HG03159 (cell line): Measurements from ENCODE around the gene ISCU.

Source experiments
- ATAC-seq: cut with Tn5 transposase; IDR thresholded peaks from one replicate; pipeline ENCODE4 v1.9.1; 2021; ENCODE audit warnings: mild to moderate bottlenecking, moderate library complexity; ENCODE audit not compliant: unreplicated experiment

Gene ISCU

DNA sequence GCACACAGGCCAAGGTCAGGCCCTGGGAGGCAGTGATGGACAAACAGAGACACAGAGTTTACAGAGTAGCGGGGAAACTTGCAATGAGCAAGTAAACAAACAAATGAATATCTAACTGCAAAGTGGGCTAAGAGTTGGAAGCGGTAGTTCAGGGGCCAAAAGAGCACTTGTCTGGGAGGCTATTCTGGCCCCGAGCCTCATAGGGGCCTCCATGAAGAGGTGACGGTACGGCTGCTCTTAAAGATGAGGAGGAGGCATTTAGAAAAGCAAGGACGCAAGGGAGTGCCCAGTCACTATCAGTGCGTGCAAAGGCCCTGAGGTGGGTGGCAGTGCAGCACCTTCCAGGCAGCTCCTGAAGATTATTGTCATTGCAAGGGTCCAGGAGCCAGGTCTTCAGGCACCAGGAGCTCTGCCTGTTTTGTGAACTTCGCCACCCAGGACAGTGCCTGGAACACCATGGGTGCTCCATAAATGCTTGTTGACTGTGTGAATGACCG is 39.9 kb downstream of the ISCU start:
- ATAC-seq: no peak

GRCh38 chr12:108602976-108603704 is 40.7 kb downstream of the ISCU start:
- no peak for ATAC-seq

GRCh38 chr12:108603743-108604142 is 41.3 kb downstream of the ISCU start:
- ATAC-seq: no peak

DNA sequence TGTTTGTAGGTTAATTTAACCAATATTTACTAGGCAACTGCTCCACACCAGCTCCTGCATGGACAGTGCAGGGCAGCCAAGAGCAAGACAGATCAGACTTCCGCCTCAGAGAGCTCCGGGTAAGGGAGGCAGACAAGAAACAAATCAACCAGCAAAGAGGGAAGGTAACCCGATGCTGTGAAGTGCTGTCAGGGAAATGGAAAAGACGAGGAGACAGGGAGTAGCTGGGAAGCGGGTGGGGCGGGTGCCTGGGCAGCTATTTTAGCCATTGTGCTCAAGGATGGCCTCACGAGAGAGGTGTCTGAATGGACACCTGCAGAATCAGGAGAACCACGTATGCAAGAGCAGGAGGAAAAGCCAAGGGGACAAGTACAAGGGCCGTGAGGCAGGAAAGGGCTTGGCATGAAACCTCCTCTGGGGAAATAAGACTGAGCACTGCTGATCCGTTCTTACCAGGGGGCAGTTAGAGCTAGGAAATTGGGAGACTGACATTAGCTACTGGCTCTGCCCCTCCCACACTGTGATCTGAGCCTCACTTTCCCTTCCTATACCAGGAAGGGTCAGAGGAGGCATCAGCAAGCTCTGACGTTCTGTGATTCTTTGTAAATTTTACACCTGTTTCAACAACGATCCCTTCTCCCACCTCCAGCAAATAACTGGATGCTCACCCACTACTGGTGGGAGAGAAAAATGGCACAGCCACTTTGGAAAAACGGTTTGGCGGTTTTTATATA is 42.0 kb downstream of the ISCU start:
- no peak for ATAC-seq

GRCh38 chr12:108605000-108605689 is 42.7 kb downstream of the ISCU start:
- ATAC-seq: no peak

DNA sequence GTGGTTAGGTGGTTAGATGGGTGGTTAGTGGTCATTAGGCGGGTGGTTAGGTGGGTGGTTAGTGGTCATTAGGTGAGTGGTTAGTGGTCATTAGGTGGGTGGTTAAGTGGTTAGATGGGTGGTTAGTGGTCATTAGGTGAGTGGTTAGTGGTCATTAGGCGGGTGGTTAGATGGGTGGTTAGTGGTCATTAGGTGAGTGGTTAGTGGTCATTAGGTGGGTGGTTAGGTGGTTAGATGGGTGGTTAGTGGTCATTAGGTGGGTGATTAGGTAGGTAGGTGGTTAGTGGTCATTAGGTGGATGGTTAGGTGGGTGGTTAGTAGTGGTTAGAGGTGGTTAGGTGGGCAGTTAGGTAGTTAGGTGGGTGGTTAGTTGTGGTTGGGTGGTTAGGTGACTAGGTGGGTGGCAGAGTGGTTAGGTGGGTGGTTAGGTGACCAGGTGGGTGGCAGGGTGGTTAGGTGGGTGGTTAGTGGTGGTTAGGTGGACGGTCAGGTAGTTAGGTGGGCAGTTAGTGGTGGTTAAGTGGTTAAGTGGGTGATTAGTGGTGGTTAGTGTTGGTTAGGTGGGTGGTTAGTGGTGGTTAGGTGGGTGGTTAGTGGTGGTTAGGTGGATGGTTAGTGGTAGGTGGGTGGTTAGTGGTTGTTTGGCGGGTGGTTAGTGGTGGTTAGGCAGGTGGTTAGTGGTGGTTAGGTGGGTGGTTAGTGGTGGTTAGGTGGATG is 43.5 kb downstream of the ISCU start:
- ATAC-seq: no peak

GRCh38 chr12:108606492-108606891 is 44.1 kb downstream of the ISCU start:
- ATAC-seq: no peak

DNA sequence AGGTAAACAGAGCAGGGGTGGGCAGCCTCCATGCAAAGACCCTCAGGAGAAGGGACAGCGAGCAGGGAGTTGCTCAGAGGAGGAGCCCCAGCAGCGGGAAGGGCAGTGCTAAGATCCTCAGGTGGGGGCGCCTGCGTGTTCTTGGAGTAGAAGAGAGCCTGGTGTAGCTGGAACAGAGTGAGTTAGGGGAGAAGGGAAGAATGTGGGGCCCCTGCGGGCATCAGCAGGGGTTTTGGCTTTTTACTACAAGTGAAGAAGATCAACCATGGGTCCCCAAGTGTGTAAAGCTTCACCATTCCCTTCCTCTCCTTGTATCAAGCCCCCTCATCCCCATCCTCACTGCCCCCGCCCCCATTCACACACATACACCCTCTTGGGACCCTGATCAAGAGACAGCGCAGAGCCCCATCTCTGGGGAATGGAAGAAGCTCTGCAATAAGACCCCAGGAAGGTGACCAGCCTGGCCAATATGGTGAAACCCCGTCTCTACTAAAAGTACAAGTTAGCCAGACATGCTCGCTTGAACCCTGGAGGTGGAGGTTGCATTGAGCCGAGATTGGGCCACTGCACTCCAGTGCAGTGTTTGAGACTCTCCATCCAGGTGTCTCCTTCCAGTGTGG is 45.7 kb downstream of the ISCU start:
- ATAC-seq: no peak

DNA sequence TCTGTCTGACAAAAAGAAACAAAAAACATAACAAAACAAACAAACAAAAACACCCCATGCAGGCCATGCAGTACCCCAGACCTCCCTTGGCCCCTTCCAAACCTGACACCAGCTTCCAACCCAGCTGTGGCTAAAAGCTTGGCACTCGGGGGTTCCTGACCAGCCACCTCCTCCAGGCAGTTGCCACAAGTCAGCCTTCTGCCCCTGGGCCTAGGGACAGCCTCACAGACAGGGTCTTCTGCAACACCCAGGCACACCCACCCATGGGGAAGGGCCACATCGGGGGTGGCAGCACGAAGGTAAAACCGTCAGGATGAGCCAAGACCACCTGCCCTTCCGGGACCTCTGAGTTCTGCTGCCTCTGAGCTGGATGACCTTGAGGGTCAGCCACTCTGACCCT is 46.2 kb downstream of the ISCU start:
- no peak for ATAC-seq

DNA sequence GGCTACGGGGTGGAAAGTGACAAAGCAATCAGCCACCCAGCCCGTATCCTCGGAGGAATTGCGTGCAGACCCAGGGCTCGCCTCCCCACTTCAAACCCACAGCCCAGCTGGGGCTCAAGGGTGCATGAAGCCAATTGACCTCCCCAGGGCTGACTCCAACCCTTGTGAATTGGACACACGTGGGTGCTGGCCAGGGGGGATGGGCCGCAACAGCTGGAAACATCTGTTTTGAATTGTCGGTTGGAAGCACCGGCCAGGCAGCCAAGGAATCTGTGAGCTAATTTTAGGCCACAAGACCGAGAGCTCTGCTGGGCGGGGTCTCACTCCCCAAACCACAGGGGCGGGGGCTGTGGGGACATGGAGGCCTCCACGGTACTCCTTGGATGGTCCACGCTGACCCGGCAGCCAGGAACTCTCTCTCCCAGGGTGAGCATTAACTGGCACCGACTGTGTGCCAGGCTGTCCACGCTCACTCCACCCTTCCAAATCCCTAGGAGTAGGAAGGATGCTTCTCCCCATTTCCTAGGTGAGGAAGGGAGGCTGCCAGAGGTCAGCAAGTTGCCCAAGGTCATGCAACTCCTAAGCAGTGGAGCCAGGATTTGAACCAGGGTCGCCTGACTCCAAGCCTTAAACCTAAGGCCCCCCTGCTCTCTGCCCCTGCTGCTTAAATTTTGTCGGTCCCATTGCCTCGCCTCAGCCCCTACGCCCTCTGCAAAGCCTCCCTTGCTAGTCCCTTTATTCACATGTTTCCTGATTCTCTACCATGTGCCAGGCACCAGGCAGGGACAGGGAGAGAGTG is 47.3 kb downstream of the ISCU start:
- no peak for ATAC-seq

- ATAC-seq: no peak
Measured at GRCh38 chr12:108610336-108610815, 48.0 kb downstream of the ISCU start.

- no peak for ATAC-seq
Measured at GRCh38 chr12:108610856-108611605, 48.6 kb downstream of the ISCU start.

- ATAC-seq: no peak
Measured at GRCh38 chr12:108611884-108612415, 49.6 kb downstream of the ISCU start.

- ATAC-seq: no peak
Measured at GRCh38 chr12:108612788-108613282, 50.4 kb downstream of the ISCU start.

DNA sequence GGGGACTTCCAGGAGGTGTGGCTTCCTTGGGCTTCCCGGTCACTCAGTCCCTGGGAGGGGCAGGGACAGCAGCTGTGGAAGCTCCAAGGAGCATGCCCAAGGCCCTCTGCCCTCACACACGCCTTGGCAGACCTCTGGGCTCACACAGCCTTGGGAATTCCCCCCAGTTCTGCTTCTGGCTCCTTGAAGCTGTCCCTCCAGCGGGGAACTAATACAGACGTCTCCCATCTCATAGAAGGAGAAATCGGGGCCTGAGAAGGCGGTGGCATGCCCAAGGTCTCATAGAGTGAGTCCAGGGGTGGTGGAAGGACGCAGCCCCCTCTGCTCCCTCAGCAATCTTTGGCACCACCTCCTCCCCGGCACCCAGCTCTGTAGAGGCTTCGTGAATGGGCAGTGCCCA is 51.2 kb downstream of the ISCU start:
- ATAC-seq: no peak

- ATAC-seq: no peak
Measured at GRCh38 chr12:108614041-108614440, 51.6 kb downstream of the ISCU start.

GRCh38 chr12:108614639-108615038 is 52.2 kb downstream of the ISCU start:
- no peak for ATAC-seq

- no peak for ATAC-seq
Measured at GRCh38 chr12:108615918-108616317, 53.5 kb downstream of the ISCU start.

- ATAC-seq: no peak
Measured at GRCh38 chr12:108616359-108616758, 54.0 kb downstream of the ISCU start.
